NCI-H128 (cell line): ENCODE data around the gene APBA3.
"Not testable (repeated sequence)": the region's sequence is repeated elsewhere in the genome, so short reads cannot be mapped to it uniquely, and the experiment has no call there.

Experiments used
- DNase-seq: peaks from one replicate; lab custom pipeline; 2025; ENCODE audit not compliant: unreplicated experiment; lab: John Stamatoyannopoulos, UW

Gene APBA3

DNA sequence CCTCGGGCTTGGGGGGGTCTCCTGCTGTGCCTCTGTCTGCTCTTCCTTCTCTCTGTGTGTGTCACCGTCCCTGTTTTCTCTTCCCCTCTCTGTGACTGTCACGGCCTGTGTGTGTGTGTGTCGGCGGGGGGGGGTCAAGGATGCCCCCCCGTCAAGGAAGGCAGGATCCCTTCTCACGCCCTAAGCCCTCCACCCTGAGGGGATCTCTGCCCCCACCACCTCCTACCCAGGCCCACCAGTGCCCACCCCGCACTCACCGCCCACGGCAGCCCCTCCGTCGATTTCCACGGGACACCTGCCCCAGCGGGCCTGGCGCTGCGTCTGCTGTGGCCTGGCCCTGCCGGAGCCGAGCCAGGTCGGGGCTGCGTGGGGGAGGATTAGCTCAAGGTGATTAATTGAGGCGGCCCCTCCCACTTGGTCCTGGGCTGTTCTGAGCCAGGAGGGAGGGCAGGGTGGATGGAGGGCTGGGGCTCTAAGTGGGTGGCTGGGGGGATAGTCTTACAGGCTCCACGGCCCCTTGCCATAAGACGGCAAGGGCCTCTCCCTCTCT lies 10.5 kb upstream of the APBA3 start, which contains the start of gene RAX2:
Gene RAX2 (minus strand): TSS at position 323 of the 550 bp plus-strand sequence. CDS start 486 bp downstream, outside the sequence.
- DNase-seq, result no peak

DNA sequence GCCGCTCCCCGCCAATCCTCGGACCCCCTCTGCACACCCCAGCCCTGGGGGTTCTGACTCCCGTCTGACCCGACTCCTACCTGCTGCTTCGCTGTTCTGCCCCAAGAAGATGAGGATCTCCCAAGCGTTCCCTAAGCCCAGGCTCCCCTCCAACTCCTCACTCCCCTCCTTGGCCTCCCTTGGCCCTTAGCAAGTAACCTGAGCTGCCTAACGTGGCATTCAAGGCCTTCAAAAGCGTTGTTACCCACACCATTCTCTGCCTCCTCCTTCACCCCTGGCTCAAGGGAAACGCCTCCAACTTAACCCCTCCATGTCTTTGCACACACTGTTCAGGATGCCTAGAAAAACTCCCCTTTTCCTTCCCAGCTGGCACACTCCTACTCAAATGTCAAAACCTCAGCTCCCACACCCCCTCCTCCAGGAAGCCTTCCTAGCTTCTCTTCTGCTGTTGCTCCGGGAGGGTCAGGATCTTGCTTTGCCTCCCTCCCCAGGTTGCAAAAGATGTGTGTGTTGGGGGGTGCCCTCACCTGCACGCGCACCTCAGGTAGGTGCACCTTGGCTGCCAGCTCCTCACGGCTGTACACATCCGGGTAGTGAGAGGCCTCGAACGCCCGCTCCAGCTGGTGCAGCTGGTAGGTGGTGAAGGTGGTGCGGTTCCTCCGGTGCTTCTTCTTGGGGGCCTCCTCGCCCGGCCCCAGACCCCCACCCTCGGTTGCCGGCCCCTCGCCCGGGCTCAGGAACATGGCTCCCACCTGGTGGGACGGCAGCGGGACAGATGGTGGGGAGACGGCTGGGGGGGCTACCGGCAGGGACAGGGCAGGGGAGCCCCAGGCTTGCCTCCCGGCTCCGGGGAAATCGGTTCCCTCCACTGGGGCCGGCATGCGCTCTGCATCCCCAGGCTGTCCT lies 9.8 kb upstream of the APBA3 start:
- no peak for DNase-seq

DNA sequence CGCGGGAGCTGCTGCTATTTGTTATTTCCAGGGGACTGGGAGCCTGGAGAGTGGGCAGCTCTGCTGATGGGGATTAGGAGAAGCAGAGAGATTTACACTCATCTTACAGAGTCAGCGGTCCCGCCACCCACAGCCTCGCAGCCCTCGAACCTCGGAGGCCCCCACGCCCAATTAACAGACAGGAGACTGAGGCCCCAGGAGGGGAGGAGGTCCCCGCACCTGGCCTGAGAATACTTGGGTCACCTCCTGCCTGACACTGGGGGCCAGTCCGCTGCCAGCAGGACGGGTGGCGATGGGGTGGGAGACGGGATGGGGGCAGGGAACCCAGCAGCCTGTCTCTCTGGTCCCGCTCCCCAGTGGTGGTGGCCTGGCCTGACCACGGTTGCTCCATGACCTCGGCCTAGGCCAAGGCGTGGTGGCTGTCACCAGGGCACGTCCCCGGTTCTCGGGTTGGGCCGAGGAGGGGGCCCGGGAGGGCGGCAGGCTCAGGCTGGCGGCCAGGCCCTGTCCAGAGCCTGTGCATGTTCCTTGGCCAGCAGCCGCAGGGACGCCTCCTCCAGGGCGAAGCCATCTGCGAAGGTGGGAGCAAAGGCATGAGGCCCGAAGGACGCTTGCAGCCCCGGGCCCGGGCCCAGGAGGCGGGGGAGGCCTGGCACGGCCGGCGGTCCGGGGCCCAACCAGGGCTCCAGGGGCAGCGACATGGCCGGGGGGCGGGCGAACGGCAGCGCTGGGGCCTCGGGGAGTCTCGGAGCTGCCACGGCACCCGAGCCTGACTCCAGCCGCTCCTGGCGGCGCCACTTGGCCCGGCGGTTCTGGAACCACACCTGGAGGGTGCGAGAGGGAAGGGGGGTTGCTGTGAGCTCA lies 8.9 kb upstream of the APBA3 start:
- no peak for DNase-seq

DNA sequence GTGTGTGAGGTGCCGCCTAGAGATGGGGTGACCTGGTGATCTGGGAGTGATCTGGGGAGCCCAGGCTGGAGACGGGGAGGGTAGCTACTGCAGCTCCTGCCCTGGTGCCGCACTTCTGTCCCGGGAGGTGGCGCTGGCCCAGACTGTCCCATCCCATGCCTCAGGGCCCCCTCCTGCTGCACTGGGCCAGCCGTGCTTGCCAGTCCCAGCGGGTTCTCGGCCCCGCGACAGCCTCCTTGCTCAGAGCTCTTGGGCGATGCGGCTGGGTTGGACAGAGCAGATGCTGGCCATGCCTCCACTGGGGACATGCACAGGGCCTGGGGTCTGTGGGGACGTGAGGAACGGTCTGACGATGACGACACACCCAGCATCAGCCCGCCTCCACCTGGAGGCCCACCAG lies 8.0 kb upstream of the APBA3 start:
- no peak for DNase-seq

DNA sequence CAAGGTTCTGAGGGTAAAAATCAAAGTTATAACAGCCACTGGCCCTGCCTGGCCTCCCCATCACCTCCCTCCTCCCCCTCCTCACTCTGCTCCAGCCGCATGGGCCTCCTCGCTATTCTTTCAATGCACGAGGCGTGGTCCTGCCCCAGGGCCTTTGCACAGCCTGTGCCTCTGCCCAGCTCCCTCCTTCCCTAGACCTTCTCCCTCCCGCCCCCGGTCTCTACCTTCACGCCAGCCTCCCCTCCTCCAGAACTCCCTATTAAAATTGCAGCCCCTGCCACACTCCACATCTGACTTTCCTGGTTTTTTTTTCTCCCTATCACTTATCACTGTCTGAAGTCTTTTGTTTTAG lies 7.2 kb upstream of the APBA3 start:
- DNase-seq, result no peak

DNA sequence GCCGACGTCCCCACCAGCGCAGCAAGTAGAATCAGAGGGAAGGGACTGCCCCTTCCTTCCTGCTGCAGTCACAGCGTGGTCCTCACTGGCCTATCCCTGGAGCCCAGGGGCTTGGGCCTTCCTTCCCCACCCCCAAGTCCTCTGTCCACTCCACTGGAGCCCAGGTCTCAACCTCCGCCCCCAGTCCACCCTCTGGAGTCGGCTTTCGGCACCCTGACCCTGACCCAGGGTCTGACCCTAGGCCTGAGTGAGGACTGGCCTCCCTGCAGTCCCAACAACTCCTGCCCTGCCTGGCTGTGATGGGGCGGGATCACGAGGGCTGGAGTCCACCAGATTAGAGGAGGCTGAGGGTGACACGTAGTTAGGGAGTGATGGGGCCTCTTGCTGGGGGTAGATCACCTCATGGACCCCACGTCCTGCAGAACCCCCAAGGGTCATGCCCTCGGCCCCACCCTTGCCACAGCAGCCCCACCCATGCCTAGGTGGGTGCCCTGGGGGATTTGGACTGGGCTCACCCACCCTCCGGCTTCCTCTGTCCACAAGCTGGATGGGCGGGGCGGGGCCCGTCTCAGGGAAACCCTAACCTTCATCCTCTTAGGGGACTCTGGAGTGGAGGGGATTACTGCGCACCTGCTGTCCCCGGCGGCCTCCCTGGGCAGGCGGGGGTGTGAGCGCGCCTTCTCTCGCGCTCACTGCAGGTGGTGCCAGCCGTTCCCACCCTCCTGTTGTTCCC lies 6.7 kb upstream of the APBA3 start:
- DNase-seq, result no peak

DNA sequence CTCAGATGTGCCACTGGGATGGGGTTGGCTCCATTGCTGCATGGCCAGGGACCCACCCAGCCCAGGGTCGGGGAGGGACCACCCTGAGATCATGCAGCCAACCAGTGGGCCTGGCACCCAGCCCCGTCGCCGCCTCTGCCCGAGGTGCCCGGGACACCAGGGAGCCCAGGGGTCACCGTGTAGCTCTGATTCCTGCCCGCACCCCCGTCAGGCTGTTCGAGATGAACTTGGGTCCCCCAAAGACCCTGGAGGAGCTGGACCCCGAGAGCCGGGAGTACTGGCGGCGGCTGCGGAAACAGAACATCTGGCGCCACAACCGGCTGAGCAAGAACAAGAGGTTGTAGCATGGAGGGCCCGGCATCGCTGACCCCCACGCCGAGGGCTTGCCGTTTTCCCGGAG lies 5.6 kb upstream of the APBA3 start:
- no peak for DNase-seq

GRCh38 chr19:3766520-3766919 lies 5.0 kb upstream of the APBA3 start:
- DNase-seq, result no peak

DNA sequence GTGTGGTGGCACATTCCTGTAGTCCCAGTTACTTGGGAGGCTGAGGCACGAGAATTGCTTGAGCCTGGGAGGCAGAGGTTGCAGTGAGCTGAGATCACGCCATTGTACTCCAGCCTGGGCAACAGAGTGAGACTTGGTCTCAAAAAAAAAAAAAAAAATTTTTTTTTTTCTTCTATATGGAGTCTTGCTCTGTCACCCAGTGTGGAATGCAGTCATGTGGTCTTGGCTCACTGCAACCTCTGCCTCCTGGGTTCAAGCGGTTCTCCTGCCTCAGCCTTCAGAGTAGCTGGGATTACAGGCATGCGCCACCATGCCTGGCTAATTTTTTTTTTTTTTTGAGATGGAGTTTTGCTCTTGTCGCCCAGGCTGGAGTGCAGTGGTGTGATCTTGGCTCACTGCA lies 4.3 kb upstream of the APBA3 start:
- DNase-seq, result not testable (repeated sequence)

DNA sequence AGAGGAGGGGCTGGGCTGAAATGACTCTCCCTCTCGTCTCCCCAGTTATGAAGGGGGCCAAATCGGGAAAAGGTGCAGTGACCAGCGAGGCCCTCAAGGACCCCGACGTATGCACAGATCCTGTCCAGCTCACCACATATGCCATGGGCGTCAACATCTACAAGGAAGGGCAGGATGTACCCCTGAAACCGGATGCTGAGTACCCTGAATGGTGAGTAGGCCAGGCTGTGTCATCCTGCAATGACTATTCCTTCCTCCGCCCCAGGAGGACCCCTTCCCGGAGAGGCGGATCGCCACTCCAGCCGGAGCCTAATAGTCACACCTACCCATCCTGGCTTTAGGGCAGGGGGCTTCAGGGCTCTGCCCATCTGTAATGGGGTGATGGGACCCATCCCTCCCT lies 3.6 kb upstream of the APBA3 start:
- no peak for DNase-seq

DNA sequence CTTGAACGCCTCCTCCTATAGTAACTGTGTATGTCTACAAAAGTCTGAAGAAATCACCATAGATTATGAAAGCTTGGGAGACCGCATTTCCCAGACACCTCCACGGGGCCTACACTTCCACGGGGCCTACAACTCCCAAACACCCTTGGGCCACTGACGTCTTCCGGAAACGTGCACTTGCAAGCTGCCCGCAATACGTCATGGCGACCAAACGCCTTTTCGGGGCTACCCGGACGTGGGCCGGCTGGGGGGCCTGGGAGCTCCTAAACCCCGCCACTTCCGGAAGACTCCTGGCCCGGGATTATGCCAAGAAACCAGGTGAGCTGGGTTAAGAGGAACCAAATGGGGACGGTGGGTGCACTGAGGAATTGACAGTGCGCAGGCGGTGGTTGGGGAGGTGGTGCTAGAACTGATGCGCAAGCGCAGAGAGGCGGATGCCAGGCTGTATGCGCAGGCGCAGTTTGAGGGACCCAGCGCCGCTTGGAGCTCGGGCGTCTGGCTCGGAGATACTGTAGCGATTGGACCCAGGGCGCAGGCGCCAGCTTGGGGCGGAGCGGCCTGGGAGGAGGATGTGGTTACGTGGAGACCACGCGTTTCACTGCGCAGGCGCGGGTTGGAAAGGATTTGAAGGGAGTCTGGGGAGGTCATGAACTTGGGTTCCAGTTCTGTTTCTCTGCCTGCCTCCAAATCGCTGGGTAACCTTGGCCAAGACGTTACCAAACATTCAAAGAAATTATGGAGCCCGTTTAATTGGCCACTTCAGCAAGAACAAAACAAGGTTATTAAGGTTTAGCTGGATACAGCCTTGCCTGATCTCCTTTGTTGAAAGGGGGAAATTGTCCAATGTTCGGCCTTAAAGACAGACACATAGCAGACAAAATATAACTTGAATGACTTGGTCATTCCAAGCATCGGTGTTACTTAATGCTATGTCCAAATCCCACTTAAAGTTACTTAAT lies 1.3 kb upstream of the APBA3 start, which contains the start of gene MRPL54:
Gene MRPL54 (plus strand): TSS at position 182 of the 959 bp plus-strand sequence. CDS start 19 bp downstream, at position 201.
- peak; percentile 99 for DNase-seq

DNA sequence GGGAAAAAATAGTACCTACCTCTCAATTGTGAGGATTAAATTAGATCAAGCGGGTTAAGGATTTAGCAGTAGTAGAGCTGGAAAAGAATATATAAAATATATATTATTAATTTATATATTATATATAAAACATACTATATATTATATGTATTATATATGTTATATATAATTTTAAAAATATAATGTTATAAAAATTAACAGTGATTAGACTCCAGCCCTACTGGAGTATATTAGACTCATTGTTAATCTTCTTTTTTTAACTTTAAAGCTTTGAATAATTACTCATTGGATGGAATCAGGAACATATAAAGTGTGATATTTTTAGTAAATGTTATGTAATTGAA lies 610 bp upstream of the APBA3 start:
- no peak for DNase-seq

DNA sequence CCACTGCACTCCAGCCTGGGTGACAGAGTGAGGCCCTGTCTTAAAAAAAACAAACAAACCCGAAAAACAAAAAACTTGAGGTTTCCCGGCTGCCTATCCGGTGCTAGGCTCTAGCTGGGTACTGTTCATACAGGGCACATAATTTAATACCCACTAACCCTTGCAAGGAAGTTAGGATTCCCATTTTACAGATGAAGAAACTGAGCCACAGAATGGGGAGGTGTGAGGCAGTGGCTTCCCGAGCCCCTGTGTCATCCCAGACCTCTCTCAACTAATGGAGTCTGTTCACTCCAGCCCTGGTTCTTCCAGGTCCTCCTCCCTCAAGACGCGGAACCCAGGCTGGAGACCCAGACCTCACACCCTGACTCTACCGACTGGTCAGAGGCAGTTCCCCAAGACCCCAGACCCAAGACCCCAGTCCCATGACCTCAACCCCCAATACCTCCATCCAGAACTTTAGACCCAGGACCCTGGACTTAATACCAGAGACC lies 576 bp downstream of the APBA3 start:
- DNase-seq, result no peak

DNA sequence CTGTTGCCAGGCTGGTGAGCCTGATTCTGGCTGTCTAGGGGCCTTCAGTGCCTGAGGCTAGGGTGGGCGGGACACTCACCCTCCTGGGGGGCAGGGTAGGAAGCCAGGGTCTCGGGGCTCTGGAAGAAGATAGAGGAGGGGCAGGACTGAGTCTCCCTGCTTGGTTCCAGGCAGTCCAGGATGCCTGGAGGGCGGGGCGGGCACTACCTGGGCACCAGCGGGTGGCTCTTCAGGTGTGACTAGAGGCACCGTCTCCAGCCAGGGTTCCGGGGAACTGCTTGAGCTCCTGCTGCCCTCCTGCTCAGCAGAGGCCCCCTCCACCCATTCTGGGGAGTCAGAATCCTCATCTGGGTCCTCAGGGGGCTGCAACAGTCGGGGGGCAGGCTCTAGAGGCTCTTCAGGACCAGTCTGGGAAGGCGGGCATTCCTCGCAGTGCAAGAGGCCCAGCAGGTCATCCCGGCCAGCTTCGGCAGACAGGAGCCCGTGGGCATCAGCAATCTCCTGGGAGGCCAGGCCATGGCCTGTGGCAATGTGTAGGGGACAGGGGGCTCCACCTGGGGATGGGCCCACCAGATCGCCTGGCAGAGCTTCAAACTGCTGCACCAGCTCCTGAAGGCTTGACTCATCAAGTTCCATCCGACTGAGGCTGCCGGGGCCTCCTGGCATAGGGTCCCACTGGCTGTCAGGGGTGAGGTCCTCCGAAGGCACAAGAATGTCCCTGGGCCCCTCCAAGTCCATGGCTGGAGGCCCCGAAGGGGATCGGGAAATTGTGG lies 1.8 kb downstream of the APBA3 start:
- no peak for DNase-seq

DNA sequence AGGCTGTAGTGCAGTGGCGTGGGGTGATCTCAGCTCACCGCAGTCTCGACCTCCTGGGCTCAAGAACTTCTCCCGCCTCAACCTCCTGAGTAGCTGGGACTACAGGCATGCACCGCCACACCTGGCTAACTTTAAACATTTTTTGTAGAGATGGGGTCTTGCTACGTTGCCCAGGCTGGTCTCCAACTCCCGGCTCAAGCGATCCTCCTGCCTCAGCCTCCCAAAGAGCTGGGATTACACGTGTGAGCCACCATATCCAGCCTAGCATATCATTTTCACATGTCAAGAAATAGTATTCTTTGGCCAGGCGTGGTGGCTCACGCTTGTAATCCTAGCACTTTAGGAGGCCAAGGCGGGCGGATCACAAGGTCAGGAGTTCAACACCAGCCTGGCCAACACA lies 3.2 kb downstream of the APBA3 start:
- not testable (repeated sequence) for DNase-seq

DNA sequence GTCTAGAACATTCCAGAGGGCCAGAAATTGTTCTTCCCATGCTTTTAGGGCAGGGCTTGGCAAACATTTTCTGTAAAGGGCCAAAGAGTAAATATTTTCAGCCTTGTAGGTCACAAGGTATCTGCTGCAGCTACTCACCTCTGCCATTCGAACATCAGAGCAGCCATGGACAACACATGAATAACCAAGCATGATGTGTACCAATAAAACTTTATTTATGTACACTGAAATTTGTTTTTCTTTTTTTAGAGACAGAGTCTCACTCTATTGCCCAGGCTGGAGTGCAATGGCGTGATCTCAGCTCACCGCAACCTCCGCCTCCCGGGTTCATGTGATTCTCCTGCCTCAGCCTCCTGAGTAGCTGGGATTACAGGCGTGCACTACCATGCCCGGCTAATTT lies 3.8 kb downstream of the APBA3 start:
- DNase-seq, result not testable (repeated sequence)

DNA sequence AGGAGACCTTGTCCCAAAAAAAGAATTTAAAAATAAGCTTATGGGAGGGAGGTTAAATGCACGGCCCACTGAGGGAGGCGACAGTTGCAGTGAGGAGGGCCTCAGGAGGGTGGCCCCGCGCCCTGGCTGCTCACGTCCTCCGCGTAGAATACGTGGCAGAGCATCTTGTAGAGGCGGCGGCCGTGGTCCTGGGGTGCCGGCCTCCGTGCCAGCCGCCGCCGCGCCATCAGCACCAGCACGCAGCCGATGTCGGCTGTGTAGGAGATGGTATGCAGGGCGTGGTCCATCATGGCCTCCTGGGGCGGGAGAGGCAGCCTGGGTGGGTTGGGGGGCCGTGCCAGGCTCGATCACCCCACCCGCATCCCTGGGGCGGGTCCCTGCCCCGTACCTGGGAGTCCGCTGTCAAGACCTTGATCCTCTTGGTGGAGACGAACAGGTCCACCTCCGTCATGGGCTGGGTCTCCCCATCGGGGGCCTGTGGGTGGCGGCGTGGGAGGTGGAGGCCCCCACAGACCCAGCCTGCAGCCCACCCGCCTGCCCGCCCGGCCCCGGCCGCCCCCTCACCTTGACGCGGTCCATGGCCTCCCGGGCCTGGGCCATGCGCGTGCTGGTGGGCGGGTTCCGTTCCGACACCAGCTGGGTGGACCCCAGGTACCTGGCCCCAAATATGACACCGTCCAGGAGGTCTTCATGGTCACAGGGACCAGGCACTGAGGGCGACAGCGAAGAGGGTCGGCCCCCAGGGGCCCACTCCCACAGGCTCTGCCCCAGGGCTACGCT lies 7.7 kb downstream of the APBA3 start:
- no peak for DNase-seq

DNA sequence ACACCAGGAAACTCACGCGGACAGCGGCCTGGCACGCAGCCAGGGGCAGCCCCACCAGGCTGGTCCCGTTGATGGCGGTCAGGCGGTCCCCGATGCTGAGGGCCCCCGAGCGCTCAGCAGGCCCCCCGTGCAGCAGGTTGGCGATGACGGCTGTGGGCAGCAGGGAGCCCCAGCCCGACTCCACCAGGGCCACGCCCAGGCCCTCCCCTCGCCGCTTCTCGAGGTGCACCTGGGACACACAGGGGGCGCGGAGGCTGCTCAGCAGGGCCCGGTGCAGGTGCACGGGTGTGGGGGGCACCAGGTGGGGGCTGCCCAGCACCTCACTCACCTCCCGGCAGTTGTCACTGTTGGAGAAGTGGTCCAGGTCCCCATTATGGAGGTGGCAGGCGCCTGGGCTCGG lies 9.0 kb downstream of the APBA3 start:
- DNase-seq, result no peak
